Type B pancreatic cell (in vitro differentiated cells): ENCODE data around the gene ZNF484. TPM values are rescaled to one million over a fixed set of nuclear protein-coding genes. Genes with fewer than 3 reads are reported as not detected.
"Not testable (repeated sequence)": the region's sequence is repeated elsewhere in the genome, so short reads cannot be mapped to it uniquely, and the experiment has no call there.

Experiments used
- DNase-seq: peaks from one replicate; pipeline ENCODE4 v3.0.0; 2021; ENCODE audit warnings: mixed read lengths; ENCODE audit not compliant: unreplicated experiment; ENCODE audit errors: extremely low spot score
- H3K27ac Mint-ChIP-seq: 2 replicates; pipeline ENCODE4 v1.8.0; 2021; ENCODE audit warnings: mild to moderate bottlenecking, mixed read lengths
- H3K27me3 Mint-ChIP-seq: 2 replicates; pipeline ENCODE4 v1.8.0; 2021; ENCODE audit warnings: mixed read lengths
- H3K36me3 Mint-ChIP-seq: 2 replicates; pipeline ENCODE4 v1.8.0; 2021; ENCODE audit warnings: mixed read lengths
- H3K4me1 Mint-ChIP-seq: one replicate; pipeline ENCODE4 v1.8.0; 2021; ENCODE audit warnings: mixed read lengths; ENCODE audit not compliant: unreplicated experiment
- H3K4me3 Mint-ChIP-seq: 2 replicates; pipeline ENCODE4 v1.8.0; 2021; ENCODE audit warnings: mild to moderate bottlenecking, mixed read lengths
- H3K9me3 Mint-ChIP-seq: 2 replicates; pipeline ENCODE4 v1.8.0; 2021; ENCODE audit warnings: mixed read lengths
- total RNA-seq: library from RNA; stranded (reverse); gene quantifications from 2 replicates; pipeline ENCODE4 v1.2.1, GENCODE V29; 2021; ENCODE audit warnings: low replicate concordance
- TF ChIP-seq, protein P1 (sequence below): fragments of 200-600 bp; sonication (generic); conservative IDR thresholded peaks from 2 replicates; pipeline ENCODE4 v1.5.0; 2021; ENCODE audit warnings: antibody characterized with exemption, mild to moderate bottlenecking

The ZNF484 gene
- total RNA-seq, 1 donor from 2014 or later, result 12.3 TPM

DNA sequence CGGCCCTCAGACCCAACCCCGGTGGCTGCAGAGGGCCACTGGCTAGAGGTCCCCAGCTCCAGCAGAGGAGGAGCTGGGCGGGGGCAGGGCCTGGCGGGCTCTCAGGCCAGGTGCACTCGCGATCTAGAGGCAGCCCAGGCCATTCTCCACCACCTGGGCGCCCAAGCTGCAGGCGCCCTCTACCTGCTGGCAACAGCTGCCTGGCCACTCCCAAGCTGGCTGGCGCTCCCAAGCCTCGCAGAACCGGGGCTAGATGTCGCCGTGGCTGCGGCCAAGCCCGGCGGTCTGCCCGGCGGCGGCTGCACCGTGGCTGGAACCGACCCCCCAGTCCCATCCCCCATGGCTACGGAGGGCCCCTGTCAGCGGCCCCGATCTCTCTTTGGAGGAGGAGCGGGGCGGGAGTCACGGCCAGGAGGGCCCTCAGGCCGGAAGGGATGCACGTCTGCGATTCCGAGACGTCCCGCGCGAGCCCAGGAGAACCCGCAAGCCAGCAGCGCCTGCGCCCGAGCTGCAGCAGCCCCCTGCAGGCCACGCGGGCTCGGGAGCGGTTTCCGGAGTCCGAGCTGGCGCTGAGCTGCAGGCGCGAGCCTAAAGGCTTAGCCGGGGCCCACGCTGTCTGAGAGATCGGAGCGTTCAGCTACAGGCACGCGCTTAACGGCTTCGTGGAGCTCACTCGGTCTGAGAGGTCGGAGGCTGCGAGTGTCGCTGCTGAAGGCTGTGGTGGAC lies 68.9 kb downstream of the ZNF484 start:
- Mint-ChIP-seq H3K27ac (peak overlapping the region; percentile 53), H3K9me3 (no peaks in the 10 kb centered on the region), H3K27me3 (peaks cover 72% of the 10 kb centered on the region), H3K4me1 (peaks cover 4% of the 10 kb centered on the region), H3K4me3 (peak overlapping the region; percentile 91), H3K36me3 (no peaks in the 10 kb centered on the region)
- TF ChIP-seq, protein P1, sequence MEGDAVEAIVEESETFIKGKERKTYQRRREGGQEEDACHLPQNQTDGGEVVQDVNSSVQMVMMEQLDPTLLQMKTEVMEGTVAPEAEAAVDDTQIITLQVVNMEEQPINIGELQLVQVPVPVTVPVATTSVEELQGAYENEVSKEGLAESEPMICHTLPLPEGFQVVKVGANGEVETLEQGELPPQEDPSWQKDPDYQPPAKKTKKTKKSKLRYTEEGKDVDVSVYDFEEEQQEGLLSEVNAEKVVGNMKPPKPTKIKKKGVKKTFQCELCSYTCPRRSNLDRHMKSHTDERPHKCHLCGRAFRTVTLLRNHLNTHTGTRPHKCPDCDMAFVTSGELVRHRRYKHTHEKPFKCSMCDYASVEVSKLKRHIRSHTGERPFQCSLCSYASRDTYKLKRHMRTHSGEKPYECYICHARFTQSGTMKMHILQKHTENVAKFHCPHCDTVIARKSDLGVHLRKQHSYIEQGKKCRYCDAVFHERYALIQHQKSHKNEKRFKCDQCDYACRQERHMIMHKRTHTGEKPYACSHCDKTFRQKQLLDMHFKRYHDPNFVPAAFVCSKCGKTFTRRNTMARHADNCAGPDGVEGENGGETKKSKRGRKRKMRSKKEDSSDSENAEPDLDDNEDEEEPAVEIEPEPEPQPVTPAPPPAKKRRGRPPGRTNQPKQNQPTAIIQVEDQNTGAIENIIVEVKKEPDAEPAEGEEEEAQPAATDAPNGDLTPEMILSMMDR, result peak; percentile 65
- peak; percentile 88 for DNase-seq

DNA sequence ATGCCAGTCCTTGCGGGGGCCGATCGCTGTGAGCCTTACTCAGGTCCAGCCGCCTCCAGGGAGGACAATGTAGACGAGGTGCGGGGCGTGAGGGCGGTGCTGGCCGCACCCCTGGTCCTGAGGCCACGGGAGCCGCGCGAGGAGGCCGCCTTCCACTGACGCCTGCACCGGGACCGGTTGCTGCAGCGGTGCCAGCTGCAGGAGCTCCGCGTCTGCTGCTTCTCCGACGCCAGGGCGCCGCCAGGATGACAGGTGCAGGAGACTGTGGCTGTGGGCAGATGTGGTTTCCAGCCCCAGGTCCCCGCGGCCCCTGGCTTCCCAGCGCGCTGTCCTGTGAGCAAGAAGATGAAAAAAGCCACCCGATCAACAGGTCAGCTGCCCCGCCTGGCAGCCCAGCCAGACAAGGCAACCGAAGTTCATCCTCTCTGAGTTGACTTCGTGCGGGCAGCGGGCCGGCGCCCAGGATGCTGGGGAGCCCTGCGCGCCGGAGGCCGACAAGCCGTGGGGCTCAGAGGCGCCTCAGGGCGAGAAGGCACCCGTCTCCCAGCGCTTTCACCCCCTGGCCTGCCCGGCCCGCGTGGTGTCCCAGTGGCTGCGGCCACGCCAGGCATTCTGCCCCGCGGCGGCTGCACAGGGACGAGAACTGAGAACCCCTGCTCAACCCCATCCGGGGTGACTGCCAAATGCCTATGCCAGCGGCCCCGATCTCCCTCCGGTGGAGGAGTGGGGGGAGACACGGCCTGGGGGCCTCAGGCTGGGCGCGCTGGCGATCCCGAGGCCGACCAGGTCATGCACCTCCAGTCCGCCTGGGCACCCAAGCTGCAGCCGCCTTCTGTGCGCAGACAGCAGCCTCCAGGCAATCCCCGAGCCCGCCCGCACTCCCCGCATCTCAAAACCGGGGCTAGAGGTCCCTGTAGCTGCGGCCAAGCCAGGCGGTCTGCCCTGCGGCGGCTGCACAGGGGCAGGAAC lies 69.8 kb downstream of the ZNF484 start:
- H3K9me3 Mint-ChIP-seq, result no peaks in the 10 kb centered on the region
- peaks cover 4% of the 10 kb centered on the region for H3K4me1 Mint-ChIP-seq
- no peaks in the 10 kb centered on the region for H3K36me3 Mint-ChIP-seq
- no peak overlapping the region for H3K27ac Mint-ChIP-seq
- H3K4me3 Mint-ChIP-seq, result no peak overlapping the region
- H3K27me3 Mint-ChIP-seq, result peaks cover 63% of the 10 kb centered on the region
- TF ChIP-seq, protein P1, result no peak
- DNase-seq, result no peak

DNA sequence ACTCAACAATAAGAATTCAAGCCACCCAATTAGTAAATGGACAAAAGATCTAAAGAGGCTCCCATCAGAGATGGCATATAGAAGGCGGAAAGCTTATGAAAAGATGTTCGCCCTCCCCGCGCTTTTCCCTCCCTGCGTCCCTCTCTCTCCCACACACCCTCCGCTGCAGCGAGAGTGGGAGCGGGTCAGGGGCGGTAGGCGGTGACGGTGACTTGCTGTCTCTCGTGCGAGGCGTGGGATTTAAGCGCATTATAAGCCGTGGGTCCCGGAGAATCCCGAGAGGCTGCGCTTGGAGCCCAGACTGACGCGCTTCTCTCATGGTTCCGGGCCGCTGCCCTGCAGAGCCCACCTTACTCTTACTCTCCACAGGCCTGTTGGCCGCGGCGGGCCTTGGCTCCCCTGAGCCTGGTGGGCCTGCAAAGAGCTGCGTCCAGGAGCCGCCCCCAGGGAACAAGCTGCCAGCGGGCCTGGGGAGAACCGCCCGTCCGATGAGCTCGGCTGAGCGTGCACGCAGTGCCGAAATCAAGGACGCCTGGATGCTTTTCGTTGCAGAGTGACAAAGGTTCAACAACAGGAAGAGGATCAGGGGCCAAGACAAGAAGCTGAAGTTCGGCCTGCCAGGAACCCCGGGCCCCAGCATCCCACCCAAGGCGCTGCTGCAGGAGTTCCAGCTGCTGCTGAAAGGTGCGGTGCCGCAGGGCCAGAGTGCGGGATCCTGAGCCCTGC lies 70.6 kb downstream of the ZNF484 start:
- H3K9me3 Mint-ChIP-seq, result no peaks in the 10 kb centered on the region
- DNase-seq, result no peak
- no peak overlapping the region for H3K4me3 Mint-ChIP-seq
- no peaks in the 10 kb centered on the region for H3K36me3 Mint-ChIP-seq
- H3K27ac Mint-ChIP-seq, result no peak overlapping the region
- H3K4me1 Mint-ChIP-seq, result peaks cover 4% of the 10 kb centered on the region
- TF ChIP-seq, protein P1, result no peak
- peaks cover 58% of the 10 kb centered on the region for H3K27me3 Mint-ChIP-seq

DNA sequence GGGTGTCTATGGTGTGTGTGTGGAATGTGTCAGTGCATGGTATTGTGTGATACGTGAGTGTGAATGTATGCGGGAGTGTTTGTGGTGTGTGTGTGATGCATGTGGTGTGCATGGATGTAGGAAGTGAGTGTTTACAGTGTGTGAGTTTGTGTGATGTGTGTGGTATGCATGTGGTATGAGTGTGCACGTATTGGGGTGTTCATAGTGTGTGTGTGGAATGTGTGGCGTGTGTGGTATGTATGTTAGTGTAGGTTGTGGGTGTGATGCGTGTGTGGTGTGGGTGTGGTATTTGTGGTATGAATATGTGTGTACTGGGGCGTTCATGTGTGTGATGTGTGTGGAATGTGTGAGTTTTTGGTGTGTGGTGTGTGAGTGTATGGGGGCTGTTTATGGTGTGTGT lies 73.1 kb downstream of the ZNF484 start:
- no peak overlapping the region for H3K27ac Mint-ChIP-seq
- TF ChIP-seq, protein P1, result no peak
- peaks cover 38% of the 10 kb centered on the region for H3K27me3 Mint-ChIP-seq
- no peaks in the 10 kb centered on the region for H3K36me3 Mint-ChIP-seq
- no peak for DNase-seq
- H3K4me1 Mint-ChIP-seq, result peaks cover 4% of the 10 kb centered on the region
- H3K4me3 Mint-ChIP-seq, result no peak overlapping the region
- H3K9me3 Mint-ChIP-seq, result no peaks in the 10 kb centered on the region

DNA sequence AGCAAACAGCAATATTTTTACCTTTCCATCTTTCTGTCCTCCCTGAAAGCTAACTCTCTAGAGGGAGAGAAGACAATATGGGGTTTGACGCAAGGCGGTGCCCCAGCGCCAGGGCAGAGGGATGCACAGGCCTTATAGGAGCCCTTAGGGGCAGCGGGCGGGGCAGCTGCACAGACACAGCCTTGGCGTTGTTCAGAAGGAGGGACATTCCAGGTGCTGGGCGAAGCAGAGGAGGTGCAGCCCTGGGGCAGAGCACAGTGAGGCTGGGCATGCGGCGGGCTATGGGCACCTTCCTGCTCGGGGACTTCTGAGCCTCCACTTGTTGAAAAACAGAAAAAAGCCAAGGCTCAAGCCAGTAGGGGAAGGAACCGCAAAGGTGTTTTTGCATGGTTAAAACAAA lies 79.5 kb downstream of the ZNF484 start:
- TF ChIP-seq, protein P1, result no peak
- DNase-seq, result no peak
- Mint-ChIP-seq H3K4me1 (no peaks in the 10 kb centered on the region), H3K27ac (no peak overlapping the region), H3K36me3 (no peaks in the 10 kb centered on the region), H3K9me3 (no peaks in the 10 kb centered on the region), H3K27me3 (peaks cover 39% of the 10 kb centered on the region), H3K4me3 (no peak overlapping the region)

DNA sequence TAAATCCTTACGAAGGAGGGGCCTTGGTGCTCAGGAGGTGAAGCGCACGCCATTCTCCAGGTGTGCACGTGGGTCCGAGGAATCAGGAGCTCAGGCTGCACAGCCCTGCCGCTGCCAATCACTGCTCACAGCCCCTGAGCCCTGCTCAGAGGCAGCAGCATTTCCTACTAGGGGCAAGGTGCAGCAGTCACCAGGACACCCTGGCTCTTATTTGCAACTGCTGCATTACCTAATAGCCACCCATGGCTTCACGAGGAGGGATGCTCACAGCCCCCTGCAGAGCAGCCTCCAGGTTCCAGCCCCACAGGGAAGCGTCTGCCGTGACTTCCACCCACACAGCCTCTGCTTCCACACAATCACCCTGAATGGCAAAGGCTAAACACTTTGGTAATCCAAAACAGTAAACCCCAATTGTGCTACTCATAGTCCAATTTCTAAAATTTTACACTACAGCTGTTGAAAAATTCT lies 81.5 kb downstream of the ZNF484 start:
- H3K4me3 Mint-ChIP-seq, DNase-seq, H3K27ac Mint-ChIP-seq, H3K4me1 Mint-ChIP-seq, H3K9me3 Mint-ChIP-seq, H3K36me3 Mint-ChIP-seq: not testable (repeated sequence)
- H3K27me3 Mint-ChIP-seq, result peaks cover 39% of the 10 kb centered on the region
